ENCODE measurements around the gene PGK1. TPM values are rescaled to one million over a fixed set of nuclear protein-coding genes. Genes with fewer than 3 reads are reported as not detected.

PGK1 gene
- total and polyA plus RNA-seq, 2 experiments from 2014 or later, result 249 to 336 TPM

DNA sequence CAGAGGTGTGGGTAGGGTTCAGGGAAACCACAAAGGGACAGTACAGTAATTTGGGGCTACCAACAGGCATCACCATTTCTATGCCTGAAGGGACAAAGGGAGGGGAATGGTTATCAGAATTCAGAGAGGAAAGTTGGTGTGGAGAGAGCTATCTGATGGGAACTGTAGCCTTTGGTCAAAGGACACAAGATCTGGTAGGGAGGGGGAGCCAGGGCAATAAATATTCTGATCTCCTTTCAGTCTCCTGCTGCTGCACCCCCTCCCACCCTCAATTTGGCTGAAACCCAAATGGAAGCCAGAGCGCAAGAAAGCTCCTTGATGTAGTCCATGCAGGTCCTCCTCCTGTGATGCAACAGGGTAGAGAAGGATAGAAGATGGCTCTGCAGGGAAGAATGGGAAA is 14.6 kb downstream of the PGK1 start:
- Mint-ChIP-seq H3K27ac (no peak overlapping the region), H3K27me3 (ENCODE audit: insufficient read depth, low read depth, poor library complexity) (peaks cover 6% of the 10 kb centered on the region)

More for the DNA sequence above, 14.6 kb downstream of the PGK1 start:
- Histone ChIP-seq H3F3A (replicated peaks; ENCODE audit: low read depth) (no peaks in the 10 kb centered on the region), H3K36me3 (ENCODE audit: insufficient read depth) (peaks cover 51% of the 10 kb centered on the region), H3K4me2 (no peak overlapping the region), H3K4me1 (ENCODE audit: insufficient read depth) (no peaks in the 10 kb centered on the region), H2AFZ (no peak overlapping the region), H3K4me3 (no peak overlapping the region), H3K79me2 (replicated peaks; ENCODE audit: insufficient read depth) (peaks cover 34% of the 10 kb centered on the region), H4K20me1 (replicated peaks; ENCODE audit: insufficient read depth) (peaks cover 9% of the 10 kb centered on the region), H3K9me2 (ENCODE audit: insufficient read depth) (no peaks in the 10 kb centered on the region), H3K27ac (ENCODE audit: low read depth) (no peak overlapping the region), H3K27me3 (ENCODE audit: insufficient read depth) (no peaks in the 10 kb centered on the region)
- no peak for ATAC-seq
- H3K9me3 Mint-ChIP-seq, result no peaks in the 10 kb centered on the region
- H3K4me3 Mint-ChIP-seq, result no peak overlapping the region
- no peak for DNase-seq (ENCODE audit: low spot score)
- H3K36me3 Mint-ChIP-seq (ENCODE audit: low read depth), result peaks cover 95% of the 10 kb centered on the region
- TF ChIP-seq POLR2AphosphoS5 (IDR thresholded peaks at IDR 0.05; ENCODE audit: low read depth) (no peak), JUNB (IDR thresholded peaks at IDR 0.05; ENCODE audit: unreplicated experiment) (no peak), ZNF331 (CRISPR knock-in tag; IDR thresholded peaks at IDR 0.05; ENCODE audit: low read depth) (no peak), EZH2phosphoT487 (IDR thresholded peaks at IDR 0.05; ENCODE audit: unreplicated experiment) (no peak), NANOG (IDR thresholded peaks at IDR 0.05; ENCODE audit: borderline replicate concordance) (no peak), EZH2 (IDR thresholded peaks at IDR 0.05; ENCODE audit: low read depth, unreplicated experiment) (no peak), CREB1 (CRISPR knock-in tag; IDR thresholded peaks at IDR 0.05; ENCODE audit: low read depth) (no peak), ZNF114 (CRISPR knock-in tag; IDR thresholded peaks at IDR 0.05) (no peak), STAT1 (IDR thresholded peaks at IDR 0.05; ENCODE audit: unreplicated experiment) (no peak), REST (IDR thresholded peaks at IDR 0.05; ENCODE audit: unreplicated experiment) (no peak), CTCF (conservative IDR thresholded peaks at IDR 0.05; ENCODE audit: low read depth in 2 of 2) (no peak)
- TF ChIP-seq, protein P1, sequence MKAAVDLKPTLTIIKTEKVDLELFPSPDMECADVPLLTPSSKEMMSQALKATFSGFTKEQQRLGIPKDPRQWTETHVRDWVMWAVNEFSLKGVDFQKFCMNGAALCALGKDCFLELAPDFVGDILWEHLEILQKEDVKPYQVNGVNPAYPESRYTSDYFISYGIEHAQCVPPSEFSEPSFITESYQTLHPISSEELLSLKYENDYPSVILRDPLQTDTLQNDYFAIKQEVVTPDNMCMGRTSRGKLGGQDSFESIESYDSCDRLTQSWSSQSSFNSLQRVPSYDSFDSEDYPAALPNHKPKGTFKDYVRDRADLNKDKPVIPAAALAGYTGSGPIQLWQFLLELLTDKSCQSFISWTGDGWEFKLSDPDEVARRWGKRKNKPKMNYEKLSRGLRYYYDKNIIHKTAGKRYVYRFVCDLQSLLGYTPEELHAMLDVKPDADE (IDR thresholded peaks at IDR 0.05), result no peak
- no peaks in the 10 kb centered on the region for H3K4me1 Mint-ChIP-seq
